GM23338 (cell line): ENCODE measurements around the gene EHMT2.

Source experiments
- CREB1 ChIP-seq: fragments of 250-450 bp; sonication (Bioruptor Pico); IDR thresholded peaks from 2 replicates; pipeline ENCODE4 v1.5.0; 2020; ENCODE audit warnings: low read depth, mild to moderate bottlenecking, moderate library complexity
- CTCF ChIP-seq, 2 experiments: fragments of 200-600 bp in 1 of 2; sonication (generic) in 1 of 2; conservative IDR thresholded peaks; 2 replicates each; pipeline versions ENCODE4 v1.5.1 to v1.6.1; 2016 to 2017; ENCODE audit warnings: antibody characterized with exemption in 2 of 2, low read depth in 2 of 2, mild to moderate bottlenecking in 2 of 2, moderate library complexity in 1 of 2
- ETS1 ChIP-seq: IDR thresholded peaks from 2 replicates; pipeline ENCODE4 v1.6.1; 2016; ENCODE audit warnings: antibody characterized with exemption
- EZH2 ChIP-seq: fragments of 200-600 bp; sonication (generic); IDR thresholded peaks from one replicate; pipeline ENCODE4 v1.8.0; 2017; ENCODE audit warnings: antibody characterized with exemption, mild to moderate bottlenecking, low read depth; ENCODE audit not compliant: unreplicated experiment
- EZH2phosphoT487 ChIP-seq: fragments of 200-600 bp; sonication (generic); IDR thresholded peaks from one replicate; pipeline ENCODE4 v1.8.1; 2018; ENCODE audit warnings: antibody characterized with exemption; ENCODE audit not compliant: unreplicated experiment
- JUNB ChIP-seq: IDR thresholded peaks from one replicate; pipeline ENCODE4 v1.6.1; 2016; ENCODE audit warnings: antibody characterized with exemption; ENCODE audit not compliant: unreplicated experiment
- NANOG ChIP-seq: IDR thresholded peaks from 2 replicates; pipeline ENCODE4 v1.6.1; 2016; ENCODE audit warnings: antibody characterized with exemption, borderline replicate concordance
- POLR2AphosphoS5 ChIP-seq: IDR thresholded peaks from 2 replicates; pipeline ENCODE4 v1.6.1; 2016; ENCODE audit warnings: antibody characterized with exemption, low read depth
- REST ChIP-seq: IDR thresholded peaks from one replicate; pipeline ENCODE4 v1.6.1; 2018; ENCODE audit warnings: antibody characterized with exemption; ENCODE audit not compliant: unreplicated experiment
- STAT1 ChIP-seq: IDR thresholded peaks from one replicate; pipeline ENCODE4 v1.6.1; 2016; ENCODE audit warnings: antibody characterized with exemption; ENCODE audit not compliant: unreplicated experiment
- ZNF114 ChIP-seq: fragments of 250-450 bp; sonication (Bioruptor Pico); IDR thresholded peaks from 2 replicates; pipeline ENCODE4 v1.5.0; 2020; ENCODE audit warnings: mild to moderate bottlenecking, moderate library complexity
- ZNF331 ChIP-seq: fragments of 250-450 bp; sonication (Bioruptor Pico); IDR thresholded peaks from 2 replicates; pipeline ENCODE4 v1.5.0; 2020; ENCODE audit warnings: low read depth, mild to moderate bottlenecking, moderate library complexity
- ZNF462 ChIP-seq: fragments of 250-450 bp; sonication (Bioruptor Pico); IDR thresholded peaks from 2 replicates; pipeline ENCODE4 v1.5.0; 2020; ENCODE audit warnings: mild to moderate bottlenecking, moderate library complexity

- no peak for TF ChIP-seq STAT1
- TF ChIP-seq CTCF (conservative IDR thresholded peaks at IDR 0.05; ENCODE audit: low read depth in 2 of 2), result no peak
- no peak for TF ChIP-seq EZH2
- no peak for TF ChIP-seq JUNB
- no peak for TF ChIP-seq ZNF331
- no peak for TF ChIP-seq POLR2AphosphoS5
- no peak for TF ChIP-seq ZNF114 (CRISPR knock-in tag)
- no peak for TF ChIP-seq REST
- TF ChIP-seq EZH2phosphoT487, result no peak
- TF ChIP-seq CREB1, result no peak
- TF ChIP-seq ZNF462 (CRISPR knock-in tag), result no peak
- no peak for TF ChIP-seq NANOG
- no peak for TF ChIP-seq ETS1
Measured at GRCh38 chr6:31927863-31928671, 30.6 kb upstream of the EHMT2 start.
